GM23248 (cell line): ENCODE measurements around the gene TMEM200C. TPM values are rescaled to one million over a fixed set of nuclear protein-coding genes. Genes with fewer than 3 reads are reported as not detected.

Experiments used
- DNase-seq: peaks from one replicate; pipeline ENCODE4 v3.0.0-alpha.2; 2015
- H2AFZ ChIP-seq: fragments of 200-600 bp; sonication (generic); 2 replicates; pipeline ENCODE4 v1.6.1; 2016; ENCODE audit warnings: antibody characterized with exemption
- H3F3A ChIP-seq: fragments of 200-600 bp; sonication (generic); 2 replicates; pipeline ENCODE4 v1.6.1; 2016; ENCODE audit warnings: mild to moderate bottlenecking, antibody characterized with exemption, mixed run types; ENCODE audit not compliant: insufficient read depth
- H3K27ac ChIP-seq: fragments of 200-600 bp; sonication (generic); 2 replicates; pipeline ENCODE4 v1.5.1; 2016; ENCODE audit warnings: mild to moderate bottlenecking
- H3K27me3 ChIP-seq: fragments of 200-600 bp; sonication (generic); replicated peaks from 2 replicates; pipeline ENCODE4 v1.6.1; 2016; ENCODE audit warnings: mild to moderate bottlenecking; ENCODE audit not compliant: insufficient read depth
- H3K36me3 ChIP-seq: fragments of 200-600 bp; sonication (generic); 2 replicates; pipeline ENCODE4 v1.6.1; 2016; ENCODE audit warnings: low read depth, mild to moderate bottlenecking
- H3K4me1 ChIP-seq: fragments of 200-600 bp; sonication (generic); 2 replicates; pipeline ENCODE4 v1.6.1; 2016; ENCODE audit warnings: mild to moderate bottlenecking; ENCODE audit not compliant: insufficient read depth
- H3K4me2 ChIP-seq: fragments of 200-600 bp; sonication (generic); one replicate; pipeline ENCODE4 v1.6.1; 2016; ENCODE audit warnings: mild to moderate bottlenecking; ENCODE audit not compliant: unreplicated experiment
- H3K4me3 ChIP-seq: fragments of 200-600 bp; sonication (generic); 2 replicates; pipeline ENCODE4 v1.5.1; 2016; ENCODE audit warnings: mild to moderate bottlenecking
- H3K79me2 ChIP-seq: fragments of 200-600 bp; sonication (generic); 2 replicates; pipeline ENCODE4 v1.6.1; 2016; ENCODE audit warnings: mild to moderate bottlenecking; ENCODE audit not compliant: insufficient read depth
- H3K9ac ChIP-seq: fragments of 200-600 bp; sonication (generic); 2 replicates; pipeline ENCODE4 v1.6.1; 2016; ENCODE audit warnings: mild to moderate bottlenecking
- H3K9me2 ChIP-seq: fragments of 200-600 bp; sonication (generic); 2 replicates; pipeline ENCODE4 v1.6.1; 2016; ENCODE audit warnings: mixed run types, mild to moderate bottlenecking, moderate library complexity; ENCODE audit not compliant: insufficient read depth
- H3K9me3 ChIP-seq: fragments of 200-600 bp; sonication (generic); one replicate; pipeline ENCODE4 v1.6.1; 2017; ENCODE audit warnings: low read depth
- H4K20me1 ChIP-seq: fragments of 200-600 bp; sonication (generic); 2 replicates; pipeline ENCODE4 v1.6.0; 2016; ENCODE audit not compliant: insufficient read depth
- EZH2 ChIP-seq: fragments of 200-600 bp; sonication (generic); IDR thresholded peaks from 2 replicates; pipeline ENCODE4 v1.6.1; 2018; ENCODE audit warnings: antibody characterized with exemption, mild to moderate bottlenecking; ENCODE audit not compliant: insufficient read depth, poor library complexity, severe bottlenecking
- EZH2phosphoT487 ChIP-seq: fragments of 200-600 bp; sonication (generic); IDR thresholded peaks from 2 replicates; pipeline ENCODE4 v1.6.1; 2018; ENCODE audit warnings: antibody characterized with exemption, moderate library complexity, mild to moderate bottlenecking, low read depth; ENCODE audit not compliant: insufficient read depth
- WGBS, 2 experiments: methylation state at CpG; one replicate each; pipeline ENCODE4 v1.1.6; 2015 to 2017; ENCODE audit warnings: low lambda C conversion rate in 2 of 2, low coverage in 1 of 2; ENCODE audit errors: missing lambda C conversion rate in 2 of 2; 5-methylcytosine and 5-hydroxymethylcytosine counted together
- in situ Hi-C: fragments of 300-500 bp; cut with MboI; formaldehyde crosslinking; loops from 2 replicates; pipeline ENCODE4 v1.15.0; 2020
- polyA plus RNA-seq: library from polyadenylated mRNA; unstranded; fragments of >200 nt; fragmentation: Nextera tagmentation; extraction: Ambion mirVana; gene quantifications from 2 replicates; pipeline ENCODE4 v1.2.1, GENCODE V29; 2016
- total RNA-seq: library from RNA; depleted of rRNA; stranded (reverse); fragments of >200 nt; shearing (Covaris generic); gene quantifications from 2 replicates; pipeline ENCODE4 v1.2.3, GENCODE V29; 2014; rRNA removed

TMEM200C gene
- not detected in 2 replicates for total RNA-seq
- polyA plus RNA-seq = not detected in 2 replicates

- Histone ChIP-seq H3K4me2 (no peak within 1 kb of the TSS), H4K20me1 (no peaks in the 10 kb centered on the region), H3K9me3 (no peaks in the 10 kb centered on the region), H3K4me1 (no peaks in the 10 kb centered on the region), H3K9ac (no peak within 1 kb of the TSS), H3F3A (no peaks in the 10 kb centered on the region), H3K27ac (no peak within 1 kb of the TSS), H3K9me2 (no peaks in the 10 kb centered on the region), H2AFZ (peak within 1 kb of the TSS; percentile 53), H3K4me3 (no peak within 1 kb of the TSS), H3K79me2 (no peaks in the 10 kb centered on the region), H3K27me3 (peaks cover 73% of the 10 kb centered on the region), H3K36me3 (no peaks in the 10 kb centered on the region)
- peak; percentile 36 for DNase-seq
- TF ChIP-seq EZH2phosphoT487 (no peak), EZH2 (no peak)
- in situ Hi-C loops = loop anchor here (25.0 kb wide), 1 partner anchor 992 kb away; no protein-coding TSS in a partner anchor
- 2 to 3% methylated on average over 33 to 69 of the region's 83 CpGs for WGBS, 2 experiments
Observed at GRCh38 chr18:5895299-5895875, at the start of gene TMEM200C. Gene TMEM200C (minus strand): TSS chr18:5895522. CDS start chr18:5892063, 3,459 bp downstream.

DNA sequence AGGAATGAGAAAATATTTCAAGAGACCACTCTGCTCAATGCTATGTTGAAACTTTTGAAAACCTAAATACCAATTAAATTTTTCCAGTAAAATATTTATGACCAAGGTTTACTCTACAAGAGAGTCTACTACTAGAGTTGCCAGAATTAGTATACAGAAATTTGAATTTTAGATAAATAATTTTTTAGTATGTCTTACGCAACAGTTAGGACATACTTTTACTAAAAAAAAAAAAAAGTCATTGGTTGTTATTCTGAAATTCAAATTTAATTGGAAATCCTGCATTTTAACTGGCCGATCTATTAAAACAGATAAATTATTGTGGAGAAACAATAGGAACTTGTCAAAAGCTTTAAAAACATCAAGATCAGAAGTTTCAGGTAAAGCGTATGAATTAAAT is 49.1 kb upstream of the TMEM200C start:
- Histone ChIP-seq H3K4me2 (no peak overlapping the region), H3K27me3 (no peaks in the 10 kb centered on the region), H3K4me3 (no peak overlapping the region), H3K4me1 (no peaks in the 10 kb centered on the region), H3F3A (no peaks in the 10 kb centered on the region), H3K9me2 (no peaks in the 10 kb centered on the region), H3K79me2 (no peaks in the 10 kb centered on the region), H2AFZ (no peak overlapping the region), H4K20me1 (no peaks in the 10 kb centered on the region), H3K36me3 (no peaks in the 10 kb centered on the region), H3K9ac (no peak overlapping the region), H3K27ac (no peak overlapping the region), H3K9me3 (no peaks in the 10 kb centered on the region)
- in situ Hi-C loops = no loop called here
- TF ChIP-seq EZH2phosphoT487 = no peak
- TF ChIP-seq EZH2 = no peak
- WGBS, 2 experiments = 59 to 61% methylated on average over 3 of the region's 3 CpGs
- DNase-seq = no peak

DNA sequence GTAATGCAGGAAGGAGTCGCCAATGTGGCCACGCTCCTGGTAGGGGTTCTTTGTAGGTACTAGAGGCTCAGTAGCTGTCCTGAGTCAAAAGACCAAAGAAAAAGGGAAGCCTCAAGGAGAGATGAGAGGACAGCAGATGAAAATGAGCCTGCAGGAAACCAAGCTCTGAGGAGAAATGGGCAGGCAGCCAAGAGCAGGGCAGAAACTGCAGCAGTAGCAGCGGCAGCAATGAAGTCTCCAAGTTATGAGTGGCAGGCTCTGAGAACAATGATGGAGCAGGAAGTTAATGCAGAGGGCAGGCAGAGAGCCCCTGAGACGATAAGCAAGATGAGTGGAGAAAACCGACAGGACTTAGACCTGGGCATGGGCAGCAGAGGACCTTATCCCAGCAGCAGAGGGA is 48.2 kb upstream of the TMEM200C start:
- no peak overlapping the region for H2AFZ ChIP-seq
- no peak overlapping the region for H3K4me2 ChIP-seq

GRCh38 chr18:5942591-5942990 is 47.3 kb upstream of the TMEM200C start:
- no peaks in the 10 kb centered on the region for H3K27me3 ChIP-seq
- 1 to 2% methylated on average over 6 of the region's 6 CpGs for WGBS, 2 experiments
- no peaks in the 10 kb centered on the region for H3K36me3 ChIP-seq
- H3K4me2 ChIP-seq = no peak overlapping the region
- TF ChIP-seq EZH2phosphoT487 (no peak), EZH2 (no peak)
- no peak for DNase-seq
- no peaks in the 10 kb centered on the region for H3K4me1 ChIP-seq
- H2AFZ ChIP-seq = no peak overlapping the region
- H3K9ac ChIP-seq = no peak overlapping the region
- no peak overlapping the region for H3K27ac ChIP-seq
- no peaks in the 10 kb centered on the region for H3F3A ChIP-seq
- in situ Hi-C loops = no loop called here
- H3K9me3 ChIP-seq = no peaks in the 10 kb centered on the region
- no peaks in the 10 kb centered on the region for H3K9me2 ChIP-seq
- H3K79me2 ChIP-seq = no peaks in the 10 kb centered on the region
- H4K20me1 ChIP-seq = no peaks in the 10 kb centered on the region
- no peak overlapping the region for H3K4me3 ChIP-seq

More for the DNA sequence above, 48.2 kb upstream of the TMEM200C start:
- Histone ChIP-seq H3K36me3 (no peaks in the 10 kb centered on the region), H3K4me3 (no peak overlapping the region), H3K9me3 (no peaks in the 10 kb centered on the region), H3K27ac (no peak overlapping the region), H3F3A (no peaks in the 10 kb centered on the region), H3K9ac (no peak overlapping the region), H3K27me3 (no peaks in the 10 kb centered on the region), H3K79me2 (no peaks in the 10 kb centered on the region), H3K4me1 (no peaks in the 10 kb centered on the region), H3K9me2 (no peaks in the 10 kb centered on the region), H4K20me1 (no peaks in the 10 kb centered on the region)
- DNase-seq = no peak
- in situ Hi-C loops = no loop called here
- WGBS, 2 experiments = 60 to 63% methylated on average over 5 of the region's 5 CpGs
- TF ChIP-seq EZH2phosphoT487 (no peak), EZH2 (no peak)

GRCh38 chr18:5941890-5942289 is 46.6 kb upstream of the TMEM200C start:
- no peak for TF ChIP-seq EZH2phosphoT487
- no peak for TF ChIP-seq EZH2
- no peak for DNase-seq
- Histone ChIP-seq H3K79me2 (no peaks in the 10 kb centered on the region), H3K9me3 (no peaks in the 10 kb centered on the region), H3K9me2 (no peaks in the 10 kb centered on the region), H3K4me1 (no peaks in the 10 kb centered on the region), H3K4me2 (no peak overlapping the region), H4K20me1 (no peaks in the 10 kb centered on the region), H3K4me3 (no peak overlapping the region), H3K36me3 (no peaks in the 10 kb centered on the region), H2AFZ (no peak overlapping the region), H3K9ac (no peak overlapping the region), H3F3A (no peaks in the 10 kb centered on the region), H3K27ac (no peak overlapping the region), H3K27me3 (no peaks in the 10 kb centered on the region)
- WGBS, 2 experiments = 27 to 29% methylated on average over 3 of the region's 3 CpGs
- in situ Hi-C loops = no loop called here
